Stimulated activated CD4-positive, alpha-beta T cell treated with anti-CD3 and anti-CD28 coated beads, TNF-alpha, amount 100 ng/mL, for 4 hours (primary cell): ENCODE data around the gene FHOD1.

Source experiments
- DNase-seq, 3 experiments: peaks; one replicate each; pipeline ENCODE4 v3.0.0-alpha.2; 2020; ENCODE audit warnings: low read depth in 3 of 3

FHOD1 gene

DNA sequence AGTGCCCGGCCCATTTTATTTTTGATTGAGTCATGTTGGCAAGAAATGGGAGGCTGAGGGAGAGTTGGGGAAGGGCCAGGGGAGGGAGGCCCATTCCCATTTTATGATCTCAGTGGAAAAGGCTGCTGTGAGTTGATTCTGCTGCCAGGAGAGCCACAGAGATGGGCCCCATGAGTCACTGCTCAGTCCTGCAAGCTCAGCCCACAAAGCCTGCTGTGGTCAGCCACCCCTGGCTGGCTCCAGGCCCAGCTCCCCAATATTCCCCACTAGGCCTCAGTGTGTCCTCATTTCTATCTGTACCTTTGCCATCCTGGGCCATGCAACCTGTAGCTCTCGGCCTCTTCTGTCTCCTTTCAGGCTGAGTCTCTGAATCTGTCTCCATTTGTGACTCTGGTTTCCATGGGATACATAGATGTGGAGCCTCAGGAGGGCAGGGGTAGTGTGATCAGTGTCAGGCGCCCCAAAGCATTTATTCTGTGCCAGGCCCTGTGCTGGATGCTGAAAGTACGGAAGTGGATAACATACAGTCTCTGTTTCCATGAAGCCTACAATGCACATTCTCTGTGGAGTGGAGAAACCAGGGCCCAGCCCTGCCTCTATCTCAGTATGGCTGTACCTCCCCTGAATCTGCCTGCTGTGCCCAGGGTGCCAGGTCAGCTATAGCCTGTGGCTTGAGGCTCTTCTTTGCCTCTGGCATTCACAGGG, 30.2 kb upstream of the FHOD1 start:
- DNase-seq = no peak

DNA sequence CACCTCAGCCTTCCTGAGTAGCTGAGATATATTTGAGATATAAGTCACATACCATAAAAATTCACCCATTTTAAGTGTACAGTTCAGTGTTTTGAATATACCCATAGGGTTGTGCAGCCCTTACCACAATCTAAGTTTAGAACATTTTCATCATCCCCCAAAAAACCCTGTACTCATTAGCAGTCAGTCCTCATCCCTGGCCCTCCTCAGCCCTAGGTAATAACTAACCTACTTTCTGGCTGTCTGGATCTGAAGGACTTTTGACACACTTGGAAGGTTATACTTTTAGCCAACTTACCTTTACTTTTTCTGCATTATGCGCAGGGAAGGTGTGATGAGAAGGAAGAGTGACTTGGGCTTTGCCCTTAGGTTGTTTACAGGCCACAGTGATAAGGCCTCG, 28.0 kb upstream of the FHOD1 start:
- no peak for DNase-seq

- DNase-seq = no peak
Measured at GRCh38 chr16:67271446-67271845, 24.2 kb upstream of the FHOD1 start.

DNA sequence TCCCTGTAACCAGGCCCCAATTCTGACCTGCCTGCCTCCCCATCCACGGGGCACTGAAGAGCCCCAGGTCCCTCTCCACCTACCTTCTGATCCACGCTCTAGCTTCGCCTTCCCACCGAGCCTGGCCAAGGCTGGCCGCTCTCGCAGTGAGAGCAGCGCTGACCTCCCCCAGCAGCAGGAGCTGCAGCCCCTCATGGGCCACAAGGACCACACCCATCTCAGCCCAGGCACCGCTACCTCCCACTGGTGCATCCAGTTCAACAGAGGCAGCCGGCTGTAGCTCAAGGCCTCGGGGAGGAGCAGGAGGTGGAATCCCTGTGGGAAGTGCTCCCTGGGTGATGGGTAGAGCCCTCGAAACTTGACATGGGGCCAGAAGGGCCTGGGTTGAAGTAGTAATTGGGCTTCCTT, 23.7 kb upstream of the FHOD1 start:
- no peak for DNase-seq

DNA sequence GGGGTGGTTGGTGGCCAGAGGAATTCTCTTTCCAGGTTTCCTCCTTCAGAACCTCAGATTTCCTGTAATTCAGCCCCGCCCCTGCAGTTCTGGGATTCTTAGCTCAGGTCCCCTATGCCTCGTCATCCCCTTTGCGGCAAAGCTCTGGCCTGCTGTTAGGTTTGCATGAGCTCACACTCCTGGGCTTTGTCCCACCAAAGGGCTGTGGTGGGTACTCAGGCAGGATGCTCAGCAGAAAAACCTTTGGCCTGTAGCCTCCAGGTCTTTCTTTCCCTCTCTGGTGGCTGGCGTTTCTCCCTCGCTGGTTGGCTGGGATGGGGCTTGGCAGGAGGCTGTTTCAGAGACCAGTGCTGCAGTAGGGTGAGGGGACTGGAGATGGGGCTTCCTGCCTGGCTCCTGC, 22.5 kb upstream of the FHOD1 start:
- DNase-seq = no peak

DNA sequence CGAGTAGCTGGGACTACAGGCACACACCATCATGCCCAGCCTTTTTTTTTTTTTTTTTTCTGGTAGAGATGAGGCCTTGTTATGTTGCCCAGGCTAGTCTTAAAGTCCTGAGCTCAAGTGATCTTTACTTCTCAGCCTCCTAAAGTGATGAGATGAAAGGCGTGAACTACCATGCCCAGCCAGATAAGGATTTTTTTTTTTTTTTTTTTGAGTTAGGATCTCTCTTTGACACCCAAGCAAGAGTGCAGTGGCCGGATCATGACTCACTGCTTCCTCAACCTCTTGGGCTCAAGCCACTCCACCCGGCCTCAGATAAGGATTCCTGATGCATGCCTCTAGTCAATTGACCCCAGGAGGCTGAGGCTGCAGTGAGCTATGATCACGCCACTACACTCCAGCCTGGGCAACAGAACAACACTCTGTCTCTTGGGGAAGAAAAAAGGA, 20.9 kb upstream of the FHOD1 start:
- DNase-seq = no peak

DNA sequence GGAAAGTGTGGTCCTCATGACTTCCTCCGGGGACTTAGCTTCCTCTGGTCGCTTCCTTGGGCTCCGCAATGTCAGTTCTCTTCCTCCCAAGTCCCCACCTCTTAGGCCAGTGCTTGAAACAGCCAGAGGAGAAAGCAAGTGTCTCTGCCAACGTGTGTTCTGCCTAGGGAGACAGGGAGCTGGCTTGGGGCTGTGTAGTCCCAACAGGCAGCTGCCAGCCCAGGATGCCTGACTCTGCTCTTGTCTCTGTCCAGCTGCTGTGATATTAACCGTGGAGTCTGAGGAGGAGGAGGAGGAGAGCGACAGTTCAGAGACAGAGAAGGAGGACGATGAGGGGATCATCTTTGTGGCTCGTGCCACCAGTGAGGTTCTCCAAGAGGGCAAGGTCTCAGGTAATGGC, 18.6 kb upstream of the FHOD1 start:
- no peak for DNase-seq

- no peak for DNase-seq
Measured at GRCh38 chr16:67264866-67265265, 17.6 kb upstream of the FHOD1 start.

DNA sequence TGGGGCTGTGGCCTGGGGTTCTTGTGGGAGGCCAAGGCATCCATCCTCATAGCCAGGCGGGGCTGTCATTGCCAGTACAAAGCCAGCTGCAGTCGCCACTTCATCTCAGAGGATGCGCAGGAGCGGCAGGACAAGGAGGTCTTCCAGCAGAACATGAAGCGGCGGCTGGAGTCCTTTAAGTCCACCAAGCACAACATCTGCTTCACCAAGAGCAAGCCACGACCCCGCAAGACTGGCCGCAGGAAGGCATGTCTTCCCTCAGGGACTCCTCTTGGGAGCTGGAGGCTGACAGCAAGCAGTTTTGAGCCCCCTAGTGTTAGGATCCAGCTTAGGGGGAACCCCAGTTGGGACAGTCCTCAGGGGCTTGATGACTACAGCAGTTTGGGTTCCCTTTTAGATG, 17.0 kb upstream of the FHOD1 start:
- no peak for DNase-seq

GRCh38 chr16:67263201-67263600, 15.9 kb upstream of the FHOD1 start:
- DNase-seq = no peak

DNA sequence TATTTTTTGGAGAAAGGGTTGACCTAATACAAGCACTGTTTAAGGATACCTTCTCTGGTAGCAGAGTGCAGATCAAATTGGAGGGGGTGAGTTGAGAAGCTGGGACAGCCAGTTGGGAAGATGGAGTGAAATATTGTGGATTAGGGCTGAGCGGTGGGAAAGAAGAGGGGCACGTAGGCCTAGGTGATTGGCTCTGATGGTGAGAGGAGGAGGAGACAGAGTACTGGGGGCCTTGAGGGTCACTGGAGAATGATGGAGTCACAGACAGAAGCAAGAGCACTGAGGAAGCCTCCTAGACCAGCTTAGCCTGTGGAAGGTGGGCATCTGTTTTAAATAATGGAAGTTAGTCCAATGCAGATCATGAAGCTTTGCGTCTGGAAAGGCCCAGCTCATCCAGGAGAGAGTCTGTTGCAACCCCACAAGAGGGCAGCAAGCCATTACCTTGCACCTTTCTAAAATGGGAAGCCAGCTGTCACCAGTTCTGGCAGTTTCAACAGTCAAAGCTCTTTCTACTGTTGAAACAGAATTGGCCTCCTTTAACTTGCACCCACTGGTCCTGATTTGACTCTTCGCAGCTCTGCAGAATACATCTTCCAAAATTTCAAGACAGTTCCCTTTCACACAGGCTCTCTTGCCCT, 13.3 kb upstream of the FHOD1 start:
- no peak for DNase-seq

DNA sequence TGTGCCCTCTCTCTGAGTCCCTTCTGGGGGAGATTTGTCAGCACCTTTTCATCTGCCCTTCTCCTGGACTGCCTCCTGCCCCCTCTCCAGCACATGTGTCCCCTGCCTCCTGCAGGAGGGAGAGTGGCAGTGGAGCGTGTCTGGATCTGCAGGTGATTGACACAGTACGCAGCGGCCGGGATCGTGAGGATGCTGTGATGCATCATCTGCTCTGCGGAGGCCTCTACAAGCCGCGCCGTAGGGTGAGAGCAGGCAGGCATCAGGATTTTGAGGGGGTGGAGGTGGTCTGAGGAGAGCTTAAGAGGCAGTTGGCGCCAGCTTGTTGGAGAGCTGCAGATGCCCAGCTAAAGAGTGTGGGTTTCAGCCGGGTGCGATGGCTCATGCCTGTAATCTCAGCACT, 12.4 kb upstream of the FHOD1 start:
- DNase-seq = no peak

- no peak for DNase-seq
Measured at GRCh38 chr16:67258161-67258835, 11.0 kb upstream of the FHOD1 start.

GRCh38 chr16:67257486-67258160, 10.3 kb upstream of the FHOD1 start:
- DNase-seq = no peak

DNA sequence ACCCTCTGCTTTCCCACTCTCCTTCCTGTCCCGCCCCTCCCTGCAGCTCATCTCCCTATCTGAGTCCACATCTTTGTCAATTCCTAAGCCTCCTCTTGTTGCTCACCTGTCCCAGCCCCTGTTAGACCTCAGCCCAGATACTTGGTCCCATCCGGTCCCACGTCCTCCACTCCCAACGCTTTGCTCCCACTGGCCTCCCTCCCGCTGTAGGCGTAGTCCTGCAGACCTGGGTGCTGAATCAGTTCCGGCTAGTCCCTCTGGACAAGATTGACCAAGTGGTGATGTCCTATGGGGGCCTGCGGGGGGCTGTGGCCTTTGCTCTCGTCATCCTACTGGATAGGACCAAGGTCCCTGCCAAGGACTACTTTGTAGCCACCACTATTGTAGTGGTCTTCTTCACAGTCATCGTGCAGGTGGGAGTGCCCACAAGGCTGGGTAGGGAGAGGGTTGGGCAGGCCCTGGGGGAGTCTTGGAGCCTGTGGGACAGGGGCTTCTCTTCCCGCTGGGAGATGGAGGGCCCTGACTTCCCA, 9.5 kb upstream of the FHOD1 start:
- DNase-seq = no peak

- no peak for DNase-seq
Measured at GRCh38 chr16:67255553-67256221, 8.4 kb upstream of the FHOD1 start.

GRCh38 chr16:67254801-67255552, 7.7 kb upstream of the FHOD1 start:
- DNase-seq = no peak

DNA sequence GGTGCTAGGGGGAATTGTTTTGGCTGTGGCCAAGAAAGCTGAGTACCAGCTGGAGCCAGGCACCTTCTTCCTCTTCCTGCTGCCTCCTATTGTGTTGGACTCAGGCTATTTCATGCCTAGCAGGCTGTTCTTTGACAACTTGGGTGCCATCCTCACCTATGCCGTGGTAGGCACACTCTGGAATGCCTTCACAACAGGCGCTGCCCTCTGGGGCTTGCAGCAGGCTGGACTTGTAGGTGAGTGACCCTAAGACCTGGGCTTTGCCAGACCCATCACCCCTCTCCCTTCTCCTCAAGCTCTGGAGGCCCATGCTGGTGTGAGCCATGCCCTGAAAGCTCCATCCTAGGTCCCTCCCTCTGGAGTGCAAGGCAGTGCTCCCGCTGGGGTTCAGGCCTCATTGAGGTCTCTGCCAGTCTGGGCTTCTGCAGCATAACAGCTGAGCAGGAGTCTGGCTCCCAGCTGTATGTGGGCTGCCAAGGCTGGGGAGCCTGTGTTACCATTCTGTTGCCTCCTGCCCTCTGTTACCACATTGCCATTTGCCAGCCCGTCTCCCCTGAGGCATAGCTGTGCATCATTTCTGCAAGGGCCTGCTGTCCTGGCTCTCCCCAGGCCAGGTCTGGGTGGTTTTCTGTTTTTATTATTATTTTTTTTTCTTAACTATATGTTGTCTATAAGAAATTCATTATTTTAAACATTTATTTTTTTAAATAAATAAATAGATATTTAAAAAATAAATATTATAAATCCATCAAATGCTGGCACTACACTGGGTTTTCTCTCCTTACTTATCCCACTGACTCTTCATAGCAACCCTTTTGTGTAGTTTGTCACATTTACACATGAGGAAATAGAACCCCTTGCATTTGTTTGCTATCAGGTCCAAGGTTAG, 5.6 kb upstream of the FHOD1 start:
- DNase-seq = no peak

DNA sequence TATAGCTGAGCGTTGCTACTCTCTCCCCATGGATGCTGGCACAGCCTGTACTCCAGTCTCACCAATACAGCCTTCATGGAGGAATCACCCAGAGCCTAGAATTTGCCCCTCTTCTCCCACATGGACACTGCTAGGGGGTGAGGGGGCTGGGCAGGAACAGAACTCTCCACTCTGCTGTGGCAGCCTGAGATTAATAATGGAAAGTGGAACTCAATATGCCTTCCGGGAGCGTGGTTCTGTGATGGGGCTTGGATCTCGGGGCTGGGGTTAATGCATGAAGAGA, 2.7 kb upstream of the FHOD1 start:
- no peak for DNase-seq
